Pancreas (tissue), 10 donors: Measurements from ENCODE around the gene CLDN16. TPM values are rescaled to one million over a fixed set of nuclear protein-coding genes. Genes with fewer than 3 reads are reported as not detected.

Source experiments
- ATAC-seq, 4 donors: fragments of 200-7000 bp; cut with Tn5 transposase; one replicate each; pipeline versions ENCODE4 v1.8.0 to v1.9.1; 2020; ENCODE audit warnings: mild to moderate bottlenecking in 4 of 4, moderate library complexity in 4 of 4
- DNase-seq, 6 donors: peaks; one replicate each; pipeline ENCODE4 v3.0.0-alpha.2; 2020
- FAIRE-seq: peaks from 2 replicates; lab custom pipeline; 2012; peaks lifted over from hg19 to GRCh38; lab: Jason Lieb, UNC
- H3K27ac ChIP-seq, 4 donors: fragments of 200-600 bp; sonication (generic); 1 replicate in 3 of 4; 2 replicates in 1 of 4; pipeline versions ENCODE4 v1.5.0 to v1.8.0; 2020
- H3K27me3 ChIP-seq, 4 donors: fragments of 200-600 bp; one replicate each; pipeline ENCODE4 v1.8.0; 2021
- H3K36me3 ChIP-seq, 3 donors: fragments of 200-600 bp; sonication (generic) in 1 of 3; one replicate each; pipeline versions ENCODE4 v1.5.0 to v1.8.0; 2020 to 2021
- H3K4me1 ChIP-seq, 3 donors: fragments of 200-600 bp; one replicate each; pipeline ENCODE4 v1.8.0; 2021
- H3K4me3 ChIP-seq, 4 donors: fragments of 200-600 bp; sonication (generic) in 2 of 4; one replicate each; pipeline versions ENCODE4 v1.5.0 to v1.8.0; 2020 to 2021
- H3K9me3 ChIP-seq, 4 donors: fragments of 200-600 bp; one replicate each; pipeline ENCODE4 v1.8.0; 2021
- CTCF ChIP-seq, 4 donors: fragments of 200-600 bp; sonication (generic) in 3 of 4; IDR thresholded peaks; one replicate each; pipeline versions ENCODE4 v1.5.0 to v1.8.0; 2021; ENCODE audit warnings: antibody characterized with exemption in 4 of 4
- WGBS, 2 donors: extraction: QIAGEN DNeasy Blood & Tissue Kit; methylation state at CpG; one replicate each; pipeline ENCODE4 v1.1.7; 2013; 5-methylcytosine and 5-hydroxymethylcytosine counted together
- intact Hi-C, 3 donors: fragments of 100-400 bp; cut with DNase I; formaldehyde crosslinking; loops; one replicate each; pipeline versions ENCODE4 v1.11.1 to v1.14.2; 2022
- polyA plus RNA-seq, 2 donors: library from polyadenylated mRNA; stranded (reverse); fragments of 200-250 nt; gene quantifications; one replicate each; pipeline ENCODE4 v1.2.3, GENCODE V29; 2013
- total RNA-seq, 6 donors: library from RNA; stranded (reverse); fragmentation: NEBNext Ultra II Directional in 4 of 6; extraction: Animal tissue kit (Norgen Biotek cat#: 25700) in 4 of 6; gene quantifications; one replicate each; pipeline versions ENCODE4 v1.2.1 to v1.2.4, GENCODE V29; 2021 to 2023
- donor health status: healthy with polysubstance abuse.
- donor health status: DM: no; HTN: no; CAD: no; lungs with moderate emphysema.
- donor health status: DM: no; HTN: no; CAD: no.
- donor health status: control.
- donor health status: control.
- donor health status: Bipolar disorder and iron deficiency.
- donor health status: DM: yes; HTN: yes; CAD: no.
- donor health status: DM: no; HTN: no; CAD: no.
- donor health status: DM: no; HTN: no; CAD: no.
- donor health status: DM: yes; HTN: yes; CAD: no.

Gene CLDN16
- total and polyA plus RNA-seq, 8 donors = 0.09 to 1.8 (median 0.36) TPM

GRCh38 chr3:190357468-190357867 lies 30.5 kb upstream of the CLDN16 start:
- Histone ChIP-seq H3K4me1 (peaks cover 0 to 4% (median 0%) of the 10 kb centered on the region in 3 donors), H3K27ac (no peak overlapping the region), H3K4me3 (no peak overlapping the region), H3K27me3 (no peaks in the 10 kb centered on the region), H3K36me3 (no peaks in the 10 kb centered on the region), H3K9me3 (no peaks in the 10 kb centered on the region)
- no peak for DNase-seq
- FAIRE-seq = no peak
- 87 to 88% methylated on average over 2 of the region's 2 CpGs for WGBS, 2 donors
- ATAC-seq = no peak
- intact Hi-C loops = no loop called here
- TF ChIP-seq CTCF (IDR thresholded peaks at IDR 0.05) = no peak

GRCh38 chr3:190359813-190360212 lies 28.1 kb upstream of the CLDN16 start:
- Histone ChIP-seq H3K9me3 (no peaks in the 10 kb centered on the region), H3K27me3 (no peaks in the 10 kb centered on the region), H3K36me3 (no peaks in the 10 kb centered on the region), H3K4me1 (peaks cover 0 to 4% (median 0%) of the 10 kb centered on the region in 3 donors), H3K4me3 (no peak overlapping the region), H3K27ac (no peak overlapping the region)
- FAIRE-seq (no peak), DNase-seq (no peak), ATAC-seq (no peak)
- WGBS, 2 donors = 78 to 93% methylated on average over 2 of the region's 2 CpGs
- intact Hi-C loops = no loop called here
- TF ChIP-seq CTCF (IDR thresholded peaks at IDR 0.05) = no peak

GRCh38 chr3:190360228-190360627 lies 27.7 kb upstream of the CLDN16 start:
- DNase-seq (no peak), ATAC-seq (no peak), FAIRE-seq (no peak)
- intact Hi-C loops = no loop called here
- WGBS, 2 donors = 92 to 96% methylated on average over 2 of the region's 2 CpGs
- no peaks in the 10 kb centered on the region for H3K36me3 ChIP-seq
- H3K9me3 ChIP-seq = no peaks in the 10 kb centered on the region
- no peak overlapping the region for H3K4me3 ChIP-seq
- no peaks in the 10 kb centered on the region for H3K27me3 ChIP-seq
- no peak overlapping the region for H3K27ac ChIP-seq
- peaks cover 0 to 4% (median 0%) of the 10 kb centered on the region in 3 donors for H3K4me1 ChIP-seq
- no peak for TF ChIP-seq CTCF (IDR thresholded peaks at IDR 0.05)

GRCh38 chr3:190361791-190362190 lies 26.2 kb upstream of the CLDN16 start:
- intact Hi-C loops = no loop called here
- no peak overlapping the region for H3K27ac ChIP-seq
- no peaks in the 10 kb centered on the region for H3K27me3 ChIP-seq
- WGBS, 2 donors = 31 to 35% methylated on average over 1 of the region's 1 CpG
- no peaks in the 10 kb centered on the region for H3K9me3 ChIP-seq
- TF ChIP-seq CTCF (IDR thresholded peaks at IDR 0.05) = no peak
- DNase-seq (no peak), FAIRE-seq (no peak), ATAC-seq (peak in 3 of 4 donors; percentile 65 to 82 (median 75))
- H3K4me3 ChIP-seq = no peak overlapping the region
- H3K36me3 ChIP-seq = no peaks in the 10 kb centered on the region
- H3K4me1 ChIP-seq = peaks cover 0 to 4% (median 0%) of the 10 kb centered on the region in 3 donors

- DNase-seq (no peak), ATAC-seq (no peak), FAIRE-seq (no peak)
- 78 to 85% methylated on average over 9 of the region's 9 CpGs for WGBS, 2 donors
- Histone ChIP-seq H3K27ac (no peak overlapping the region), H3K9me3 (no peaks in the 10 kb centered on the region), H3K36me3 (no peaks in the 10 kb centered on the region), H3K27me3 (no peaks in the 10 kb centered on the region), H3K4me3 (no peak overlapping the region), H3K4me1 (peaks cover 0 to 4% (median 0%) of the 10 kb centered on the region in 3 donors)
- intact Hi-C loops = no loop called here
- TF ChIP-seq CTCF (IDR thresholded peaks at IDR 0.05) = no peak
Measured at GRCh38 chr3:190362258-190362657, 25.7 kb upstream of the CLDN16 start.
